HTR-8/SVneo (cell line): ENCODE data around the gene ATXN1L.
"Not testable (repeated sequence)": the region's sequence is repeated elsewhere in the genome, so short reads cannot be mapped to it uniquely, and the experiment has no call there.

Source experiments
- DNase-seq: peaks from one replicate; pipeline ENCODE4 v3.0.0; 2011; ENCODE audit warnings: low spot score, mixed read lengths; ENCODE audit not compliant: insufficient read length
- FAIRE-seq: peaks from 2 replicates; lab custom pipeline; 2011; peaks lifted over from hg19 to GRCh38; lab: Jason Lieb, UNC

The ATXN1L gene

DNA sequence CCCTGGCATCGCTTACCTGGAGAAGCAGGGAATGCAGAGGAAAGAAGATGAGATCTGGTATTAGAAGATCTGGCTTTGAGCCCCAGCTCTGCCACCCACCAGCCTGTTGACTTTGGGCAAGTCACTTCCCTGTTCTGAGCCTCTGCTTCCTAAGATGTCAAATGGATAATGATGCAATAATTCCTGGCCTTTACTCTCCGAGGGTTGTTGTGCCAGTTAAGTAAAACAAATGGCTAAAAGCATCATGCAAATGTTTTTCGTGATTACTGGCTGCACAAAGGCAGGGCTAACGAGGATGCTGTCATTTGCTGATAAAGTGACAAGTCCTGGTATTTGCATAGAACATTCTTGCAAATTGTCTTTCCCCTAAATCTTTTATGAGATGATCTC is 39.5 kb downstream of the ATXN1L start:
- no peak for DNase-seq
- FAIRE-seq = no peak

DNA sequence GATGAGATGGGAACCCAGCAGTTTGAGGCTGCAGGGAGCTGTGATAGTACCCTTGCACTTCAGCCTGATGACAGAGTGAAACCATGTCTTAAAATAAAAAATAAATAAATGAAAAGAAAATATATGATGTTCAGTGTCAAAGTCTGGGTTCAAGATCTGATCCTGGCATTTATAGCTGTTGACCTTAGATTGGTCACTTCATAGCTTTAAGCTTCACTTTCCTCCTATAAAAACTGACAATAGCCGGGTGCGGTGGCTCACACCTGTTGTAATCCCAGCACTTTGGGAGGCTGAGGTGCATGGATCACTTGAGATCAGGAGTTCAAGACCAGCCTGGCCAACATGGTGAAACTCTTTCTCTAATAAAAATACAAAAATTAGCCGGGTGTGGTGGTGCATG is 43.4 kb downstream of the ATXN1L start:
- FAIRE-seq (no peak), DNase-seq (no peak)

- FAIRE-seq (no peak), DNase-seq (no peak)
These were observed 48.1 kb downstream of the ATXN1L start for GRCh38 chr16:71893888-71894228.

- FAIRE-seq = no peak
These were observed 48.6 kb downstream of the ATXN1L start for GRCh38 chr16:71894229-71894920.

GRCh38 chr16:71894921-71895678 is 49.3 kb downstream of the ATXN1L start, which contains the start of gene IST1:
Gene IST1, plus strand, starts transcription at chr16:71895531. Its CDS starts 20,110 bp downstream, at chr16:71915641.
- peak; percentile 90 for FAIRE-seq

More at GRCh38 chr16:71894229-71894920, 48.6 kb downstream of the ATXN1L start:
- DNase-seq = peak; percentile 46

DNA sequence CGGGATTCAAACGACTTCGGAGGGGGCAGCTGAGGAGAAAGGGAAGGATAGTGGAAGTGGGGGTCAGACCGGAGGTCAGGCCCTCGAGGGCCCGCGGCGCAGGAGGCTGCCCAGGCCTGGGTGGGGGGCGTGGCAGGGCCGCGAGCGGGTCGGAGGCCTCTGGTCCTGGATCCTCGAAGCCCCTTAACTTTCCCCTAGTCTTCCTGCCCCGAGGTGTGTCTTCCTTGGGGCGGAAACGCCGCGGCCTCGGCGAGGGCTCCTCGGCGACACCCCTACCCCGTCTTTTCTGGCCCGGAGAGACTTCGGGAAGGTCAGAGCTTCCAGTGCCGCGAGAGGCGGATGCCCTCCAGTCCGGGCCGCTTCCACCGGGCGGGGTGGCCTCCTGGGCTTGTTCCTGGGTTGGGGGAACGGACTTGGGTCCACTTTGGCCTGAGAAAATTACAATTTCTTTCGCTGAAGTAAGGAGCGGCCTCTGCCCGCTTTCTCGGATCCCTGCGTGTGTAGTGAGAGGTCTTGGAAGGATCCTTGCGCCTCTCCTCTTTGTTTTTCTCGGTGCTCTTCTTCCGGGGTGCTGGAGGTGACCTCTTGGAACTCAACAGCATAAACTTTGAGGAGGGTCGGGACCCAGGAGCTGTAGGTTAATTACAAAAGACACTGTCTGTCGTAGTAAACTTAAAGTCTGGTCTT is 50.0 kb downstream of the ATXN1L start:
- DNase-seq = peak; percentile 43
- no peak for FAIRE-seq

More at GRCh38 chr16:71894921-71895678, 49.3 kb downstream of the ATXN1L start, which contains the start of gene IST1:
- peak; percentile 99 for DNase-seq

GRCh38 chr16:71896764-71897368 is 51.1 kb downstream of the ATXN1L start:
- no peak for DNase-seq
- FAIRE-seq = no peak

GRCh38 chr16:71899171-71899570 is 53.4 kb downstream of the ATXN1L start:
- FAIRE-seq (no peak), DNase-seq (no peak)

DNA sequence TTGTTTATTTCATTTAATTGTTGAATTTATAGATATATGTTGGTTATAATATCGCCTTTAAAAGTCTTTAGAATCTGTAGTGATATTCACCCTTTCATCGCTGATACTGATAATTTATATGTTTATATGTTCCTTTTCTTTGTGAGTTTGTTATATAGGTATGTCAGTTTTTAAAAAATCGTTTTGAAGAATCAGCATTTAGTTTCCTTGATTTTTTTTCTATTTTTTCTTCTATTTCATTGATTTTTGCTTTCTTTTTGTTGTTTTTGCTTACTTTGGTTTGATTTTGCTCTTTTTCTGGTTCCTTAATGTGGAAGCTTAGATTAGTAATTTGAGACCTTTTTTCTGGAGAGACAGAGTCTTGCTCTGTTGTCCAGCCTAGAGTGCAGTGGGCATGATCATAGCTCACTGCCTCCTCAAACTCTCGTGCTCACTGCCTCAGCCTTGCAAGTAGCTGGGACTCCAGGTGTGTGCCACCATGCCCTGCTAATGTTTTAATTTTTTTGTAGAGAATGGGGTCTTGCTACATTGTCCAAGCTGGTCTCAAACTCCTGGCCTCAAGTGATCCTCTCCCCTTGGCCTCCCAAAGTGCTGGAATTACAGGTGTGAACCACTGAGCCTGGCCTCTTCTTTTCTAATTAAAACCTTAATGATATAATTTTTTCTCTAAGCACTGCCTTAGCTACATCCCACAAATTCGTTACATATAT is 57.0 kb downstream of the ATXN1L start:
- FAIRE-seq (no peak), DNase-seq (no peak)

GRCh38 chr16:71903608-71904007 is 57.8 kb downstream of the ATXN1L start:
- peak; percentile 42 for FAIRE-seq
- no peak for DNase-seq

- DNase-seq (no peak), FAIRE-seq (no peak)
These were observed 58.5 kb downstream of the ATXN1L start for GRCh38 chr16:71904239-71904638.

- not testable (repeated sequence) for DNase-seq, FAIRE-seq
These were observed 60.0 kb downstream of the ATXN1L start for GRCh38 chr16:71905765-71906164.
